ENCODE results near the gene ZNF652. TPM values are rescaled to one million over a fixed set of nuclear protein-coding genes. Genes with fewer than 3 reads are reported as not detected.
A peak's percentile ranks its signal among the peaks of the same experiment; 100 is the strongest.

ZNF652 gene
- total RNA-seq, 4 donors from 2014 or later, result 58.8 to 124 (median 103) TPM

DNA sequence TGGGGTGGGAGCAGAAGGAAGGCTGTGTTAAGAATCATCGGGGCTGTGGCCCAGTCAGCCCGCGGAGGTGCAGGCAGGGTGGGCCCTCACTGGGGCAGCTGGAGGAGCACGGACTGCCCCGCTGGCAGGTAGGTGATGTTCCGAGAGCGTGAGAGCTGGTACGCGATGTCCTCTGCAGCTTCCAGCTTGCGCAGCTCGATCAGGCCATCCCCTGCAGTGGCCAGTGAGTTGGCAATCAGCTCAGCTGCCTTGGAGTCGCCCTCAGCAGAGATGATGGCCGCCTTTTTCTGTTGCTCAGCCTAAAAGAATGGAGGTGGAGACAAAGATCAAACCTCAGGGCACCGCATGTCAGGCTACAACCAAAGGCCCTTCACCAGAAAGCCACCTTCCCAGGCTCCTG is 42.9 kb upstream of the ZNF652 start:
- WGBS, 2 donors, result 95 to 97% methylated on average over 14 of the region's 14 CpGs
- intact Hi-C loops (cut with DNase I; ENCODE audit: low total_unique reads), result no loop called here
- TF ChIP-seq, protein P1, sequence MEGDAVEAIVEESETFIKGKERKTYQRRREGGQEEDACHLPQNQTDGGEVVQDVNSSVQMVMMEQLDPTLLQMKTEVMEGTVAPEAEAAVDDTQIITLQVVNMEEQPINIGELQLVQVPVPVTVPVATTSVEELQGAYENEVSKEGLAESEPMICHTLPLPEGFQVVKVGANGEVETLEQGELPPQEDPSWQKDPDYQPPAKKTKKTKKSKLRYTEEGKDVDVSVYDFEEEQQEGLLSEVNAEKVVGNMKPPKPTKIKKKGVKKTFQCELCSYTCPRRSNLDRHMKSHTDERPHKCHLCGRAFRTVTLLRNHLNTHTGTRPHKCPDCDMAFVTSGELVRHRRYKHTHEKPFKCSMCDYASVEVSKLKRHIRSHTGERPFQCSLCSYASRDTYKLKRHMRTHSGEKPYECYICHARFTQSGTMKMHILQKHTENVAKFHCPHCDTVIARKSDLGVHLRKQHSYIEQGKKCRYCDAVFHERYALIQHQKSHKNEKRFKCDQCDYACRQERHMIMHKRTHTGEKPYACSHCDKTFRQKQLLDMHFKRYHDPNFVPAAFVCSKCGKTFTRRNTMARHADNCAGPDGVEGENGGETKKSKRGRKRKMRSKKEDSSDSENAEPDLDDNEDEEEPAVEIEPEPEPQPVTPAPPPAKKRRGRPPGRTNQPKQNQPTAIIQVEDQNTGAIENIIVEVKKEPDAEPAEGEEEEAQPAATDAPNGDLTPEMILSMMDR (IDR thresholded peaks at IDR 0.05), result no peak
- TF ChIP-seq POLR2A (IDR thresholded peaks at IDR 0.05), result no peak
- DNase-seq (ENCODE audit: low spot score in 2 of 2), result peak in 1 of 2 donors; percentile 81
- no peak overlapping the region for H3K4me3 ChIP-seq (ENCODE audit: low read depth, poor library complexity, severe bottlenecking)

DNA sequence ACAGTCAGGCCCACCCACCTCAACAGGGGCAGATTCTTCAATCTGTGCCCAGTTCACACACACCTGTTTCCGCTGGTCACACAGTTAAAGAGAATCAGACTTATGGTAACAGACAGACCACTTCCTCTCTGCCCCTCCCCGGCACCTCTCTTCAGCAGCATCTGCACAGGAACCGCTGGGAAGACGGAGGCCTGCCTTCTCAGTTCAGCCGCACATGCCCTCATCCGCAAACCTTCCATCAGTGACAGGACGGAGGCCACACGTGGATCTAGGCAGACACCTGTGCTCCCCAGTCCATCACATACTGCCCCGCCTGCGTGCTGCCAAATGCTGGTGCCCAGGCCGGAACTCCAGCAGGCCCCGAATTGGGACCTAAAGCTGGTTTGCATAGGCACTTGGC is 42.3 kb upstream of the ZNF652 start:
- intact Hi-C loops (cut with DNase I; ENCODE audit: low total_unique reads), result no loop called here
- peak in 1 of 2 donors; percentile 79 for DNase-seq (ENCODE audit: low spot score in 2 of 2)
- TF ChIP-seq POLR2A (IDR thresholded peaks at IDR 0.05), result no peak
- TF ChIP-seq, protein P1 (IDR thresholded peaks at IDR 0.05), result no peak
- H3K4me3 ChIP-seq (ENCODE audit: low read depth, poor library complexity, severe bottlenecking), result no peak overlapping the region
- 81 to 88% methylated on average over 12 of the region's 12 CpGs for WGBS, 2 donors

DNA sequence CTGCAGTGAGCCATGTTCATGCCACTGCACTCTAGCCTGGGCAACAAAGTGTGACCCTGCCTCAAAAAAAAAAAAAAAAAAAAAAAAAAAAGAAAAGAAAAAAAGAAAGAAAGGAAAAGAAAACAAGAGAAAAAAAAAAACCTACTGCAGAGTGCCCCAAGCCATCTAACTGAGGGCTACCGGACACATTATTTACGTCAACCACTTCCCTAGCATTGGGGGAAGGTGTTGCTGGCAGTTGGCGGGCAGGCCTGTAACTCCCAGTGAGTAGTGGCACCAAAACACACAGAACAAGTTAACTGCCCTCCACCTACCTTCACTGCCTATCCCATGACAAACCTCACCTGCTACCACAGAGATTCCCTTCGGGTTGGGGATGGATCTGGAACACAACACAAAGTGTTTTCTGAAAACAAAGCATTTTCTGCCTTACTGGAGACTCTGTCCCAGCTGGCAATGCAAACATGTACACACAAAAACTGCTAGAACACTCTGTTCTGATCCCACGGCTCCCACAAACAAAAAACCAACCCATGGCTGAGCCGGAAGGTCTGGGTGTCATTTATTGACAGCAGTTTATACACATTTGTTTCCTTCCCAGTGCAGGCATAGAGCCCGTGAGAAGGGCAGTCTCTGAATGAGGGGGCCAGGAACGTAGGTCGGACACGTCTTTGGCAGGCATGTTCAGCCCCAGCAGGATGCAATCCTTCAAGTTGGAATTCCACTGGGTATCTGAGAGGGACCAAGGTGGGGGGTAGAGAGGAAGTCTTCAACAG is 41.7 kb upstream of the ZNF652 start:
- 75 to 85% methylated on average over 10 of the region's 10 CpGs for WGBS, 2 donors
- no peak for TF ChIP-seq POLR2A (IDR thresholded peaks at IDR 0.05)
- TF ChIP-seq, protein P1 (IDR thresholded peaks at IDR 0.05), result no peak
- intact Hi-C loops (cut with DNase I; ENCODE audit: low total_unique reads), result no loop called here
- DNase-seq (ENCODE audit: low spot score in 2 of 2), result peak in 1 of 2 donors; percentile 72
- no peak overlapping the region for H3K4me3 ChIP-seq (ENCODE audit: low read depth, poor library complexity, severe bottlenecking)

DNA sequence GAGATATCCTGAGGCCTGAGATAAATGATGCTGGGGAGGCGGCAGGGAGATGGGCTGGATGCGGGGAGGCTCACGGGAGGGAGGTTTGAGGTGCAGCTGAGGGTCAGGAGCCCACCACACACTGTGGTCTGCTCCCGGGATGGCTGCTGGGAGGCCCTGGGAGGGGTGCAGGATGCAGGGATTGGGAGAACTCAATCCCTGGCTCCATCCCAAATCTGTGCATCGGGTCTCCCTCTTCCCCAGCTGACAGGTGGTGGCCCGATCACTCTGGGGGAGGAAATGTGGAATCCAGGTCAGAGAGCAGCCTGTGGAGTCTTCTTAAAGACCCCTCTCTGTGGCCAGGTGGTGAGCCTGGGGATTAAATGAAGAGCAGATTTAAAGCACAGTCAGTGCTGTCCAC is 40.7 kb upstream of the ZNF652 start:
- H3K4me3 ChIP-seq (ENCODE audit: low read depth, poor library complexity, severe bottlenecking), result no peak overlapping the region
- WGBS, 2 donors, result 76 to 86% methylated on average over 6 of the region's 6 CpGs
- DNase-seq (ENCODE audit: low spot score in 2 of 2), result peak in 1 of 2 donors; percentile 59
- intact Hi-C loops (cut with DNase I; ENCODE audit: low total_unique reads), result no loop called here
- no peak for TF ChIP-seq POLR2A (IDR thresholded peaks at IDR 0.05)
- TF ChIP-seq, protein P1 (IDR thresholded peaks at IDR 0.05), result no peak

DNA sequence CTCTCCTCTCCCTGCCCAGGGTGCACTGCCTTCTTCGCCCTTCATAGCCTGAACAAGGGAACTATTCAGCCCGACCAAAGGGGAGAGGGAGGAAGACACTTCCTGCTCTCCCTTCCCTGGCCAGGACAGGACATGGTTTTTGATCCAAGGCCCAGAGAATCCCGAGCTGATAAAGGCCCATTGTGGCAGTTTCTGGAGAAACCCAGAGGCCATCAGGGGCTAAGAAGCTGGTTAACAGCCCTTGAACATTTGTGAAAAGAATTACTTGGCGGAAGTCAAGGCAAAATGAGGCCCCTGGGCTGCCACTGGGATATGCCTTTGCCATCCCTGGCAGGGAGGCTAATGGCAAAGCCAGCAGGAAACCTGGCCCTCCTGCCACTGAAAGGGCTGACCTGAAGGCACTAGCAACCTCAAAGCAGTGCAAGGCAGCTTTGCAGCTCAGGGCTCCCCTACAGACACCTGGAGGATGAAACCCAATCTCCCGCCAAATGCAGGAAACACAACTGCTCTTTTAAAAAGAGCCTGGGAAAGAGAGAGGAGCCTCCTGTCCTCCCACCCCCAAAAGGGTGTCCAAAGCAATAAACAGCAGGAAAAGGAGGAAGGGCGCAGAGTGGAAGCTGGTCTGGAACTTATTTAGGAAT is 40.0 kb upstream of the ZNF652 start:
- WGBS, 2 donors, result 74 to 78% methylated on average over 6 of the region's 6 CpGs
- TF ChIP-seq, protein P1 (IDR thresholded peaks at IDR 0.05), result no peak
- TF ChIP-seq POLR2A (IDR thresholded peaks at IDR 0.05), result no peak
- DNase-seq (ENCODE audit: low spot score in 2 of 2), result peak in 1 of 2 donors; percentile 67
- intact Hi-C loops (cut with DNase I; ENCODE audit: low total_unique reads), result no loop called here
- H3K4me3 ChIP-seq (ENCODE audit: low read depth, poor library complexity, severe bottlenecking), result no peak overlapping the region

All from lower leg skin (tissue), 4 donors.